DMS 273 treated with DMSO at 0.1 percent for 48 hours (cell line): ENCODE measurements around the gene EMC7.

Experiments
- DNase-seq: peaks from one replicate; lab custom pipeline; 2025; lab: John Stamatoyannopoulos, UW

Gene EMC7

GRCh38 chr15:34038023-34038870 is 63.4 kb downstream of the EMC7 start:
- peak; percentile 26 for DNase-seq
